Transverse colon (tissue), 4 donors: ENCODE results near the gene IMMT. TPM values are rescaled to one million over a fixed set of nuclear protein-coding genes. Genes with fewer than 3 reads are reported as not detected.
A peak's percentile ranks its signal among the peaks of the same experiment; 100 is the strongest.

Experiments
- DNase-seq: peaks from one replicate; pipeline ENCODE4 v3.0.0-alpha.2; 2019
- H3K27ac ChIP-seq, 4 donors: fragments of 200-600 bp; sonication (generic); 2 replicates each; pipeline ENCODE4 v1.5.1; 2016 to 2018; ENCODE audit warnings: inconsistent platforms in 4 of 4
- H3K27me3 ChIP-seq: fragments of 200-600 bp; sonication (generic); 2 replicates; pipeline ENCODE4 v1.5.1; 2017; ENCODE audit warnings: inconsistent platforms
- H3K36me3 ChIP-seq, 4 donors: fragments of 200-600 bp; sonication (generic); 2 replicates each; pipeline ENCODE4 v1.5.1; 2017 to 2019; ENCODE audit warnings: inconsistent platforms in 4 of 4
- H3K4me1 ChIP-seq, 4 donors: fragments of 200-600 bp; sonication (generic); 2 replicates each; pipeline ENCODE4 v1.5.1; 2017 to 2020; ENCODE audit warnings: inconsistent platforms in 4 of 4
- H3K4me3 ChIP-seq, 4 donors: fragments of 200-600 bp; sonication (generic); 1 replicate in 1 of 4; 2 replicates in 3 of 4; pipeline versions ENCODE4 v1.5.1 to v1.6.1; 2017 to 2019; ENCODE audit warnings: inconsistent platforms in 4 of 4
- H3K9me3 ChIP-seq, 2 donors: fragments of 200-600 bp; sonication (generic); 2 replicates each; pipeline ENCODE4 v1.5.1; 2017 to 2019; ENCODE audit warnings: inconsistent platforms in 2 of 2
- CTCF ChIP-seq, 5 experiments: fragments of 200-600 bp in 3 of 5; fragments of 450-650 bp in 2 of 5; sonication (generic) in 3 of 5; IDR thresholded peaks; 1 replicate in 2 of 5; 2 replicates in 3 of 5; pipeline ENCODE4 v1.5.1; 2016 to 2017; ENCODE audit warnings: antibody characterized with exemption in 5 of 5, inconsistent platforms in 3 of 5, mild to moderate bottlenecking in 2 of 5, moderate library complexity in 1 of 5
- EP300 ChIP-seq: sonication (generic); formaldehyde crosslinking; IDR thresholded peaks from one replicate; pipeline ENCODE4 v1.6.1; 2017; ENCODE audit warnings: antibody characterized with exemption, low read depth
- POLR2A ChIP-seq: fragments of 450-650 bp; IDR thresholded peaks from one replicate; pipeline ENCODE4 v1.6.1; 2016; ENCODE audit warnings: antibody characterized with exemption, mild to moderate bottlenecking, moderate library complexity
- POLR2AphosphoS5 ChIP-seq, 3 donors: sonication (generic); formaldehyde crosslinking; IDR thresholded peaks; one replicate each; pipeline ENCODE4 v1.6.1; 2016; ENCODE audit warnings: antibody characterized with exemption in 3 of 3
- WGBS, 2 donors: methylation state at CpG; one replicate each; pipeline ENCODE4 v1.1.5; 2018; ENCODE audit warnings: low coverage in 1 of 2; 5-methylcytosine and 5-hydroxymethylcytosine counted together
- in situ Hi-C, 4 donors: fragments of 200-750 bp; cut with MboI; loops; one replicate each; pipeline versions ENCODE4 v1.15.0 to v1.15.1; 2017; ENCODE audit warnings: low sequenced_read_pairs in 3 of 4, low pct_ligation_motif_present in 1 of 4, low pct_unique_long_range_greater_than_20kb in 1 of 4
- intact Hi-C: fragments of 100-400 bp; cut with DNase I; formaldehyde crosslinking; loops from one replicate; pipeline ENCODE4 v1.15.1; 2023; ENCODE audit warnings: low total_unique reads
- total RNA-seq, 4 donors: library from RNA; depleted of rRNA; stranded (reverse); fragments of >200 nt; gene quantifications; one replicate each; pipeline ENCODE4 v1.1.0, GENCODE V29; 2016

The IMMT gene
- total RNA-seq, 4 donors from 2014 or later: 44.4 to 149 (median 85.8) TPM

GRCh38 chr2:86213699-86214502 is 18.6 kb upstream of the IMMT start:
- H3K36me3 ChIP-seq: peaks cover 0 to 18% (median 8%) of the 10 kb centered on the region in 4 donors
- DNase-seq: no peak
- H3K27ac ChIP-seq: peak overlapping the region; percentile 49 to 68 (median 58)
- no peak overlapping the region for H3K4me3 ChIP-seq
- H3K27me3 ChIP-seq: no peaks in the 10 kb centered on the region
- H3K4me1 ChIP-seq: peaks cover 6 to 48% (median 21%) of the 10 kb centered on the region in 4 donors
- TF ChIP-seq EP300: no peak
- TF ChIP-seq CTCF (IDR thresholded peaks at IDR 0.05): no peak
- TF ChIP-seq POLR2A: no peak
- TF ChIP-seq POLR2AphosphoS5 (IDR thresholded peaks at IDR 0.05): no peak
- in situ Hi-C loops (loop anchor here in 1 of 4 donors (25.0 kb wide), 1 partner anchor 148 kb away; no protein-coding TSS in a partner anchor), intact Hi-C loops (no loop called here)
- H3K9me3 ChIP-seq: no peaks in the 10 kb centered on the region
- 21% methylated on average over 3 to 4 of the region's 4 CpGs for WGBS, 2 donors

- no peak for DNase-seq
- intact Hi-C loops (no loop called here), in situ Hi-C loops (loop anchor here in 1 of 4 donors (25.0 kb wide), 1 partner anchor 149 kb away; no protein-coding TSS in a partner anchor)
- Histone ChIP-seq H3K4me1 (peaks cover 6 to 48% (median 21%) of the 10 kb centered on the region in 4 donors), H3K36me3 (peaks cover 0 to 25% (median 12%) of the 10 kb centered on the region in 4 donors), H3K27ac (peak overlapping the region; percentile 49 to 68 (median 58)), H3K9me3 (no peaks in the 10 kb centered on the region), H3K27me3 (no peaks in the 10 kb centered on the region), H3K4me3 (no peak overlapping the region)
- 32 to 36% methylated on average over 1 of the region's 1 CpG for WGBS, 2 donors
- no peak for TF ChIP-seq CTCF (IDR thresholded peaks at IDR 0.05)
- TF ChIP-seq POLR2AphosphoS5 (IDR thresholded peaks at IDR 0.05): peak in 1 of 3 donors; percentile 27
Measured at GRCh38 chr2:86213056-86213455, 17.8 kb upstream of the IMMT start.

DNA sequence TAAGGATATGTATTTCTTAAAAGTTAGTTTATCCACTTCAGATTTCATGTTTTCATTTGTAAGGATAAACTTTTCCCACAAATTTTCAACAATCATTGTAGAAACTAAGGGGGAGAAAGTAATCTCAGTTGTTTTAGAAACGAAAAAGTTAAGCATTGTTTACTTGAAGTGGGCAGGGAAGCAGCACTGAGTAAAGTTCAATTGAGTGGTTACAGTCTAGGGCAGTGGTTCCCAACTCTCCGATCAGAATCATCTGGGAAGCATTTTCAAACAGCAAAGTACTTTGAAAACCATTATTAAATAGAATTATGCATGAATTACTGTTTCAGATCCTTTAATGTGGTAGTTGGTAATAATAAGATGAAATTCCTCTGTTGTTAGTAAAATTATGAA is 16.5 kb upstream of the IMMT start:
- H3K36me3 ChIP-seq: peaks cover 0 to 37% (median 18%) of the 10 kb centered on the region in 4 donors

DNA sequence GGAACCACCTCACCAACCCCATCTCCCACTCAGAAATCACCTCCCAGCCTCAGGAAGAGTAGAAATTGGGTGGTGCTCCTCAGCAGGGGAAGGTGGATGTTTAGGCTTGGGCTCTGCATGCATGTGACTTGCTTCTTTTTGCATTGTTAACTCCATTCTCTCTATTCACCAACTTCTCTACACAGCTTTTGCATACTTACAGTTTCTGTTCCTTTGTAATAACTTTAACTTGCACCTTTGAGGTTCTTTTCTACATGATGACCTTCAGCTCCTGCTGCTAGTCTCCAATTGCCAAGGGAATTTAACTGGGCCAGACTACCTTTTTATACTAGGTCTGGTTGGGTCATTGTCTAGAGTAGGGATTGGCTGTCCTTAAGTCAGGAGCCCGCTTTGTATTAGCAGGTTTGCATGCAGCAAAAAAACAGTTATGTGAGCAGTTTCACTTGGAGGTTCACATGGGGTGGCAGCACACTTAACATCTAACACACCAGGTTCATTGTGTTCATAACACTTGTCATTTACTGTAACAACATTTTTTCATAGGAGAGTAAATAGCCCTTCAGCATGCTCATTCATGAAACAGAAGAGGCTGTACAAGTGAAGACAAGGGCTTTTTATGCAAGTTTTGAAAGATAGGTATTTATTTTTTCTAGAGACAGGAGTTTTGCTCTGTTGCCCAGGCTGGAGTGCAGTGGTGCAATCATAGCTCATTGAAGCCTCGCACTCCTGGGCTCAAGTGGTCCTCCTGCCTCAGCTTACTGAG is 16.0 kb upstream of the IMMT start:
- intact Hi-C loops (no loop called here), in situ Hi-C loops (loop anchor here in 1 of 4 donors (25.0 kb wide), 1 partner anchor 151 kb away; no protein-coding TSS in a partner anchor)
- peaks cover 0 to 43% (median 21%) of the 10 kb centered on the region in 4 donors for H3K36me3 ChIP-seq
- H3K27me3 ChIP-seq: no peaks in the 10 kb centered on the region
- H3K9me3 ChIP-seq: no peaks in the 10 kb centered on the region
- peak overlapping the region in 3 of 4 donors; percentile 15 to 68 (median 17) for H3K27ac ChIP-seq
- no peak overlapping the region for H3K4me3 ChIP-seq
- no peak for TF ChIP-seq EP300
- TF ChIP-seq CTCF (IDR thresholded peaks at IDR 0.05): no peak
- no peak for TF ChIP-seq POLR2A
- no peak for TF ChIP-seq POLR2AphosphoS5 (IDR thresholded peaks at IDR 0.05)
- DNase-seq: no peak
- WGBS, 2 donors: 72 to 85% methylated on average over 2 of the region's 2 CpGs
- H3K4me1 ChIP-seq: peaks cover 6 to 44% (median 21%) of the 10 kb centered on the region in 4 donors

More for the DNA sequence above, 16.5 kb upstream of the IMMT start:
- no peak for TF ChIP-seq POLR2AphosphoS5 (IDR thresholded peaks at IDR 0.05)
- TF ChIP-seq POLR2A: no peak
- 44 to 52% methylated on average over 2 of the region's 2 CpGs for WGBS, 2 donors
- H3K9me3 ChIP-seq: no peaks in the 10 kb centered on the region
- in situ Hi-C loops: loop anchor here in 1 of 4 donors (25.0 kb wide), 1 partner anchor 151 kb away; no protein-coding TSS in a partner anchor
- intact Hi-C loops: no loop called here
- H3K27ac ChIP-seq: peak overlapping the region; percentile 15 to 68 (median 33)
- no peaks in the 10 kb centered on the region for H3K27me3 ChIP-seq
- peaks cover 6 to 48% (median 21%) of the 10 kb centered on the region in 4 donors for H3K4me1 ChIP-seq
- no peak overlapping the region for H3K4me3 ChIP-seq
- DNase-seq: no peak
